CD4-positive, alpha-beta memory T cell (primary cell): Measurements from ENCODE around the gene GBX1. TPM values are rescaled to one million over a fixed set of nuclear protein-coding genes. Genes with fewer than 3 reads are reported as not detected.
A peak's percentile ranks its signal among the peaks of the same experiment; 100 is the strongest.

Source experiments
- CTCF ChIA-PET: fragments of 350-600 bp; sonication (Branson Sonifier 250); formaldehyde crosslinking; loops from one replicate; lab custom pipeline; 2021; ENCODE audit warnings: inconsistent platforms; ENCODE audit not compliant: partially characterized antibody; lab: Charles Lee
- POLR2A ChIA-PET: fragments of 350-600 bp; sonication (Branson Sonifier 250); formaldehyde crosslinking; loops from one replicate; lab custom pipeline; 2021; ENCODE audit not compliant: partially characterized antibody; lab: Charles Lee
- DNase-seq, 5 donors: peaks; one replicate each; pipeline versions ENCODE4 v3.0.0 to v3.0.0-alpha.2; 2020 to 2022; ENCODE audit warnings: mixed read lengths in 1 of 5
- H3K27ac ChIP-seq: one replicate; pipeline ENCODE4 v1.7.0; 2013; ENCODE audit warnings: low read depth, low read length
- H3K27me3 ChIP-seq: 2 replicates; pipeline ENCODE4 v1.7.0; 2013; ENCODE audit warnings: mild to moderate bottlenecking, low read length, moderate library complexity; ENCODE audit not compliant: insufficient read depth
- H3K36me3 ChIP-seq: 2 replicates; pipeline ENCODE4 v1.7.0; 2013; ENCODE audit warnings: mild to moderate bottlenecking, low read length, moderate library complexity; ENCODE audit not compliant: insufficient read depth
- H3K4me1 ChIP-seq: 2 replicates; pipeline ENCODE4 v1.7.0; 2013; ENCODE audit warnings: mild to moderate bottlenecking, low read length, moderate library complexity; ENCODE audit not compliant: insufficient read depth
- H3K4me3 ChIP-seq, 2 donors: one replicate each; pipeline ENCODE4 v1.7.0; 2013; ENCODE audit warnings: low read length in 2 of 2, mild to moderate bottlenecking in 1 of 2
- H3K9me3 ChIP-seq, 2 donors: one replicate each; pipeline ENCODE4 v1.7.0; 2013; ENCODE audit warnings: low read length in 2 of 2, control low read depth in 1 of 2; ENCODE audit not compliant: control insufficient read depth in 1 of 2
- H3K27ac Mint-ChIP-seq, 7 donors: one replicate each; pipeline ENCODE4 v1.8.0; 2020 to 2021; ENCODE audit warnings: mixed read lengths in 7 of 7, mild to moderate bottlenecking in 6 of 7, inconsistent platforms in 3 of 7, moderate library complexity in 3 of 7
- H3K27me3 Mint-ChIP-seq, 2 donors: one replicate each; pipeline ENCODE4 v1.8.0; 2020 to 2021; ENCODE audit warnings: mixed read lengths in 2 of 2
- H3K36me3 Mint-ChIP-seq, 2 donors: one replicate each; pipeline ENCODE4 v1.8.0; 2020 to 2021; ENCODE audit warnings: mixed read lengths in 2 of 2, inconsistent platforms in 1 of 2, mild to moderate bottlenecking in 1 of 2
- H3K4me1 Mint-ChIP-seq, 4 donors: one replicate each; pipeline ENCODE4 v1.8.0; 2020 to 2021; ENCODE audit warnings: mixed read lengths in 4 of 4, mild to moderate bottlenecking in 1 of 4
- H3K4me3 Mint-ChIP-seq, 8 donors: one replicate each; pipeline ENCODE4 v1.8.0; 2020 to 2021; ENCODE audit warnings: mixed read lengths in 8 of 8, mild to moderate bottlenecking in 7 of 8, moderate library complexity in 6 of 8, inconsistent platforms in 3 of 8
- H3K9me3 Mint-ChIP-seq, 8 donors: one replicate each; pipeline ENCODE4 v1.8.0; 2020 to 2021; ENCODE audit warnings: mixed read lengths in 8 of 8, mild to moderate bottlenecking in 5 of 8, inconsistent platforms in 3 of 8, moderate library complexity in 1 of 8
- intact Hi-C: fragments of 100-400 bp; cut with micrococcal nuclease; formaldehyde crosslinking; loops from one replicate; pipeline ENCODE4 v1.15.1; 2023
- polyA plus RNA-seq, 2 donors: library from polyadenylated mRNA; unstranded; fragments of 300-500 nt; fragmentation: Illumina TruSeq; gene quantifications; one replicate each; pipeline ENCODE4 v1.2.3, GENCODE V29; 2021
- total RNA-seq, 2 experiments: library from RNA; stranded (reverse); gene quantifications; one replicate each; pipeline ENCODE4 v1.2.3, GENCODE V29; 2021

Gene GBX1
- total and polyA plus RNA-seq, 4 experiments from 2014 or later: not detected

- POLR2A ChIA-PET: no interaction called here
- intact Hi-C loops: no loop called here
- Mint-ChIP-seq H3K4me3 (no peak overlapping the region), H3K36me3 (peaks cover 21 to 36% of the 10 kb centered on the region in 2 donors), H3K27ac (no peak overlapping the region), H3K27me3 (no peaks in the 10 kb centered on the region), H3K9me3 (peaks cover 0 to 2% (median 0%) of the 10 kb centered on the region in 8 donors), H3K4me1 (peaks cover 4 to 30% (median 14%) of the 10 kb centered on the region in 4 donors)
- Histone ChIP-seq H3K9me3 (no peaks in the 10 kb centered on the region), H3K27ac (no peak overlapping the region), H3K4me3 (no peak overlapping the region), H3K36me3 (no peaks in the 10 kb centered on the region), H3K27me3 (no peaks in the 10 kb centered on the region), H3K4me1 (peaks cover 9% of the 10 kb centered on the region)
- DNase-seq: peak in 1 of 5 donors; percentile 39
- CTCF ChIA-PET: no interaction called here
Observed at GRCh38 chr7:151122796-151123157, 44.7 kb downstream of the GBX1 start.

DNA sequence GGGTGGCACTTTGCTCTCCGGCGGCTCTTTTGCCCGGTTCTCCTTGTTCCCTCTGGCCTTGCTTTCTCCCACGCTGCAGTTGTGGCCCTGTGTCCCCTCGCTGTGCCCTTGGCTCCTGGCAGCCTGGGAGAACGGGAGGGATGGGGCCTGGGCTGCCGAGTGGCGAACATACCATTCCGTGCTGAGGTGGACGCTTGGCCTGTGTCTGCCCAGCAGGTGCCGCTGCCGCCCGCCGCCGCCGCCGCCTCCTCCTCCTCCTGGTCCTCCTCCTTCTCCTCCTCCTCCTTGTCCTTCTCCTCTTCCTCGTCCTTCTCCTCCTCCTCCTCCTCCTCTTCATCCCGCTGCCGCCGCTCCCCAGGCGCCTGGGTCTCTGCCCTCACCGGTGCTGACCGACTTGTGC is 45.2 kb downstream of the GBX1 start:
- Histone ChIP-seq H3K36me3 (no peaks in the 10 kb centered on the region), H3K4me1 (peaks cover 13% of the 10 kb centered on the region), H3K27ac (no peak overlapping the region), H3K27me3 (no peaks in the 10 kb centered on the region), H3K4me3 (no peak overlapping the region), H3K9me3 (no peaks in the 10 kb centered on the region)
- ChIA-PET CTCF (no interaction called here), POLR2A (no interaction called here)
- Mint-ChIP-seq H3K9me3 (peaks cover 0 to 2% (median 0%) of the 10 kb centered on the region in 8 donors), H3K36me3 (peaks cover 16 to 37% of the 10 kb centered on the region in 2 donors), H3K4me3 (no peak overlapping the region), H3K27ac (no peak overlapping the region), H3K4me1 (peaks cover 4 to 35% (median 18%) of the 10 kb centered on the region in 4 donors), H3K27me3 (no peaks in the 10 kb centered on the region)
- peak in 1 of 5 donors; percentile 14 for DNase-seq
- intact Hi-C loops: no loop called here

GRCh38 chr7:151121380-151122170 is 45.9 kb downstream of the GBX1 start:
- Histone ChIP-seq H3K27ac (no peak overlapping the region), H3K4me1 (peaks cover 20% of the 10 kb centered on the region), H3K36me3 (no peaks in the 10 kb centered on the region), H3K4me3 (no peak overlapping the region), H3K9me3 (no peaks in the 10 kb centered on the region), H3K27me3 (no peaks in the 10 kb centered on the region)
- ChIA-PET POLR2A (no interaction called here), CTCF (interaction anchor here (1.2 kb wide), 1 partner anchor 212 kb away, joined by 3 read pairs; no protein-coding TSS in a partner anchor)
- H3K9me3 Mint-ChIP-seq: peaks cover 0 to 2% (median 0%) of the 10 kb centered on the region in 8 donors
- H3K4me1 Mint-ChIP-seq: peaks cover 4 to 40% (median 22%) of the 10 kb centered on the region in 4 donors
- H3K36me3 Mint-ChIP-seq: peaks cover 16 to 37% of the 10 kb centered on the region in 2 donors
- H3K4me3 Mint-ChIP-seq: no peak overlapping the region
- peak overlapping the region in 3 of 7 donors; percentile 2 to 64 (median 42) for H3K27ac Mint-ChIP-seq
- intact Hi-C loops: no loop called here
- H3K27me3 Mint-ChIP-seq: no peaks in the 10 kb centered on the region
- DNase-seq: peak in 1 of 5 donors; percentile 4

DNA sequence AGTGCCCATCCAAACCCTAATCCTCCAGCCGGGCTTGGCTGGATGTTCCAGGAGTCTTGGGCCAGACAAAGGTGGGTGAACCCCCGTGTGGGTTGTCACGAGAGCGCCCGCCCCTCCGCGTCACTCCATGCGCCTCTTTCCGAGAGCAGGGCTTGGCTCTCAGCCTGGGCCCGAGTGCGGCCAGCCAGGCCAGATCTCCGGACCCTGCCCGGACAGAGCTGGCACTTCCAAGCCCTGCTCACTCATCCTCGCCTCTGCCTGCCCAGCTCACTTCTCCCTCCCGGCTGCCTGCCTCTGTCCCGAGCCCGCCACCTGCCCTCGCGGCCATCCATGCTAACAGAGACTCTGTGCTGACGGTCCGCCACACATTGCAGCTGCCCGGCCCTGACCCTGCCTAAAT is 46.6 kb downstream of the GBX1 start:
- CTCF ChIA-PET: interaction anchor here (1.2 to 2.0 kb wide), 2 partner anchors 93 to 212 kb away, joined by 3 to 4 read pairs; partner anchors contain the start of gene ABCB8
- POLR2A ChIA-PET: no interaction called here
- Mint-ChIP-seq H3K36me3 (peaks cover 16 to 37% of the 10 kb centered on the region in 2 donors), H3K9me3 (peaks cover 0 to 2% (median 0%) of the 10 kb centered on the region in 8 donors), H3K27me3 (no peaks in the 10 kb centered on the region), H3K4me1 (peaks cover 4 to 43% (median 23%) of the 10 kb centered on the region in 4 donors), H3K27ac (peak overlapping the region in 1 of 7 donors; percentile 42), H3K4me3 (no peak overlapping the region)
- no peak for DNase-seq
- Histone ChIP-seq H3K4me3 (no peak overlapping the region), H3K4me1 (peaks cover 27% of the 10 kb centered on the region), H3K27me3 (no peaks in the 10 kb centered on the region), H3K27ac (no peak overlapping the region), H3K9me3 (no peaks in the 10 kb centered on the region), H3K36me3 (no peaks in the 10 kb centered on the region)
- intact Hi-C loops: no loop called here

- no peaks in the 10 kb centered on the region for H3K27me3 ChIP-seq
- Mint-ChIP-seq H3K9me3 (peaks cover 0 to 2% (median 0%) of the 10 kb centered on the region in 8 donors), H3K27me3 (no peaks in the 10 kb centered on the region), H3K4me3 (no peak overlapping the region), H3K36me3 (peaks cover 16 to 37% of the 10 kb centered on the region in 2 donors), H3K4me1 (peaks cover 5 to 46% (median 26%) of the 10 kb centered on the region in 4 donors), H3K27ac (no peak overlapping the region)
- H3K4me1 ChIP-seq: peaks cover 30% of the 10 kb centered on the region
- no peak overlapping the region for H3K4me3 ChIP-seq
- no peak overlapping the region for H3K27ac ChIP-seq
- intact Hi-C loops: no loop called here
- CTCF ChIA-PET: interaction anchor here (1.0 to 2.0 kb wide), 3 partner anchors 9 to 92 kb away, joined by 4 read pairs; partner anchors contain the start of gene ABCB8
- DNase-seq: peak in 1 of 5 donors; percentile 25
- H3K9me3 ChIP-seq: no peaks in the 10 kb centered on the region
- H3K36me3 ChIP-seq: no peaks in the 10 kb centered on the region
- POLR2A ChIA-PET: no interaction called here
Observed at GRCh38 chr7:151119902-151120301, 47.6 kb downstream of the GBX1 start.

DNA sequence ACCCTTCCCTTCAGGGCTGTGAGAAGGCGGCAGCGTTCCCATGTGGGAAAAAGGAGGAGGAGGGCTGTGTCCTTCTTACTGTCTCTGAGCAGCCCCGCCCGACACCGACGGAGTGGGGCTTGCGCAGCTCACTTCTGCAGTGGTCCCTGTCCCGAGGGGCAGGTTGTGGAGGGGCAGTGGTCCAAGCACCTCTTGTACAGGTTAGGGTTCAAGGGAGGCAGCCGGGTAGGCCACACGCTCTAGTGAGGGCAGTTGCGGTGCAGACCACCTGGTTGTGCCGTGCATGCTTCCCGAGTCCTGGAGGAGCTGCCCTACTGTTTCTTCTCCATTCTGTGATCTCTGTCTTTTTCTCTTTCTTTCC is 48.5 kb downstream of the GBX1 start:
- H3K4me3 ChIP-seq: no peak overlapping the region
- CTCF ChIA-PET: interaction anchor here (1.0 to 2.0 kb wide), 3 partner anchors 8 to 91 kb away, joined by 4 read pairs; partner anchors contain the start of gene ABCB8
- no peaks in the 10 kb centered on the region for H3K9me3 ChIP-seq
- Mint-ChIP-seq H3K27me3 (no peaks in the 10 kb centered on the region), H3K36me3 (peaks cover 15 to 35% of the 10 kb centered on the region in 2 donors), H3K4me1 (peaks cover 5 to 41% (median 25%) of the 10 kb centered on the region in 4 donors), H3K27ac (peak overlapping the region in 1 of 7 donors; percentile 85), H3K4me3 (peak overlapping the region in 2 of 8 donors; percentile 5 to 36), H3K9me3 (peaks cover 0 to 2% (median 0%) of the 10 kb centered on the region in 8 donors)
- no peak overlapping the region for H3K27ac ChIP-seq
- intact Hi-C loops: no loop called here
- H3K4me1 ChIP-seq: peaks cover 28% of the 10 kb centered on the region
- peak in 1 of 5 donors; percentile 7 for DNase-seq
- H3K36me3 ChIP-seq: no peaks in the 10 kb centered on the region
- POLR2A ChIA-PET: no interaction called here
- H3K27me3 ChIP-seq: no peaks in the 10 kb centered on the region
